ENCODE results near the gene LYAR. TPM values are rescaled to one million over a fixed set of nuclear protein-coding genes. Genes with fewer than 3 reads are reported as not detected.

Gene LYAR
- total RNA-seq, 1 experiment from 2014 or later: 49.3 TPM

GRCh38 chr4:4332529-4332928, 42.6 kb upstream of the LYAR start:
- Histone ChIP-seq H3K27me3 (replicated peaks; ENCODE audit: insufficient read depth, low read depth, low read length, poor library complexity) (no peaks in the 10 kb centered on the region), H3K27ac (ENCODE audit: low read depth, low read length, poor library complexity, severe bottlenecking) (no peak overlapping the region), H3K4me1 (ENCODE audit: insufficient read depth, low read length, poor library complexity, severe bottlenecking) (no peaks in the 10 kb centered on the region), H3K36me3 (ENCODE audit: insufficient read depth, low read length, poor library complexity, severe bottlenecking) (no peaks in the 10 kb centered on the region), H3K4me3 (ENCODE audit: low read depth, low read length, poor library complexity, severe bottlenecking) (no peak overlapping the region), H3K9me3 (ENCODE audit: low read depth, low read length, poor library complexity, severe bottlenecking) (no peaks in the 10 kb centered on the region)
- no peak for DNase-seq (ENCODE audit: low spot score)
- ChIA-PET POLR2A (ENCODE audit: low non-redundant PET) (no interaction called here), CTCF (no interaction called here)
- TF ChIP-seq EZH2 (IDR thresholded peaks at IDR 0.05; ENCODE audit: borderline replicate concordance, low read depth, low read length, poor library complexity, severe bottlenecking): no peak
- TF ChIP-seq CTCF (conservative IDR thresholded peaks at IDR 0.05; ENCODE audit: low read depth, low read length): no peak
- no TSS peak for BruUV-seq (replicated peaks)
- intact Hi-C loops (cut with micrococcal nuclease; ENCODE audit: unreplicated experiment): loop anchor here (10.0 kb wide), 1 partner anchor 348 kb away; no protein-coding TSS in a partner anchor

GRCh38 chr4:4330794-4331193, 40.8 kb upstream of the LYAR start:
- Histone ChIP-seq H3K27ac (ENCODE audit: low read depth, low read length, poor library complexity, severe bottlenecking) (no peak overlapping the region), H3K4me1 (ENCODE audit: insufficient read depth, low read length, poor library complexity, severe bottlenecking) (no peaks in the 10 kb centered on the region), H3K9me3 (ENCODE audit: low read depth, low read length, poor library complexity, severe bottlenecking) (no peaks in the 10 kb centered on the region), H3K27me3 (replicated peaks; ENCODE audit: insufficient read depth, low read depth, low read length, poor library complexity) (no peaks in the 10 kb centered on the region), H3K36me3 (ENCODE audit: insufficient read depth, low read length, poor library complexity, severe bottlenecking) (no peaks in the 10 kb centered on the region), H3K4me3 (ENCODE audit: low read depth, low read length, poor library complexity, severe bottlenecking) (no peak overlapping the region)
- no TSS peak for BruUV-seq (replicated peaks)
- no peak for DNase-seq (ENCODE audit: low spot score)
- ChIA-PET POLR2A (ENCODE audit: low non-redundant PET) (no interaction called here), CTCF (no interaction called here)
- intact Hi-C loops (cut with micrococcal nuclease; ENCODE audit: unreplicated experiment): loop anchor here (10.0 kb wide), 1 partner anchor 346 kb away; no protein-coding TSS in a partner anchor
- TF ChIP-seq CTCF (conservative IDR thresholded peaks at IDR 0.05; ENCODE audit: low read depth, low read length): no peak
- TF ChIP-seq EZH2 (IDR thresholded peaks at IDR 0.05; ENCODE audit: borderline replicate concordance, low read depth, low read length, poor library complexity, severe bottlenecking): no peak

- Histone ChIP-seq H3K27me3 (replicated peaks; ENCODE audit: insufficient read depth, low read depth, low read length, poor library complexity) (no peaks in the 10 kb centered on the region), H3K4me3 (ENCODE audit: low read depth, low read length, poor library complexity, severe bottlenecking) (no peak overlapping the region), H3K36me3 (ENCODE audit: insufficient read depth, low read length, poor library complexity, severe bottlenecking) (no peaks in the 10 kb centered on the region), H3K27ac (ENCODE audit: low read depth, low read length, poor library complexity, severe bottlenecking) (no peak overlapping the region), H3K4me1 (ENCODE audit: insufficient read depth, low read length, poor library complexity, severe bottlenecking) (no peaks in the 10 kb centered on the region), H3K9me3 (ENCODE audit: low read depth, low read length, poor library complexity, severe bottlenecking) (no peaks in the 10 kb centered on the region)
- ChIA-PET POLR2A (ENCODE audit: low non-redundant PET) (interaction anchor here (0.5 kb wide), 1 partner anchor 214 kb away, joined by 23 read pairs; no protein-coding TSS in a partner anchor), CTCF (no interaction called here)
- intact Hi-C loops (cut with micrococcal nuclease; ENCODE audit: unreplicated experiment): no loop called here
- DNase-seq (ENCODE audit: low spot score): no peak
- no TSS peak for BruUV-seq (replicated peaks)
- no peak for TF ChIP-seq CTCF (conservative IDR thresholded peaks at IDR 0.05; ENCODE audit: low read depth, low read length)
Measured at GRCh38 chr4:4329496-4329895, 39.5 kb upstream of the LYAR start.

Measured in A673 (cell line).